ENCODE measurements around the gene CDKN2AIPNL. TPM values are rescaled to one million over a fixed set of nuclear protein-coding genes. Genes with fewer than 3 reads are reported as not detected.

Gene CDKN2AIPNL
- total RNA-seq, 2 experiments from 2014 or later = 12.8 to 15.5 TPM

GRCh38 chr5:134451936-134452505, 40.3 kb upstream of the CDKN2AIPNL start:
- no peak for DNase-seq
- no peak overlapping the region for H3K27ac ChIP-seq (ENCODE audit: low read depth in 1 of 2, low read length in 2 of 2)
- ATAC-seq (ENCODE audit: poor library complexity) = no peak
- no peak overlapping the region for H3K4me3 Mint-ChIP-seq
- no peaks in the 10 kb centered on the region for H3K36me3 Mint-ChIP-seq (ENCODE audit: low read depth)
- H3K27me3 Mint-ChIP-seq = no peaks in the 10 kb centered on the region
- ChIA-PET POLR2A (no interaction called here), CTCF (no interaction called here)
- H3K27me3 ChIP-seq (ENCODE audit: control insufficient read depth in 1 of 2, insufficient read depth in 2 of 2, low read length in 2 of 2) = no peaks in the 10 kb centered on the region
- H3K36me3 ChIP-seq (ENCODE audit: insufficient read depth, low read length) = no peaks in the 10 kb centered on the region
- no peaks in the 10 kb centered on the region for H3K4me1 ChIP-seq (ENCODE audit: insufficient read depth, low read length)
- no peak overlapping the region for H3K4me3 ChIP-seq (ENCODE audit: low read length)
- H3K4me1 Mint-ChIP-seq (ENCODE audit: low read depth) = no peaks in the 10 kb centered on the region
- no peaks in the 10 kb centered on the region for H3K9me3 Mint-ChIP-seq
- TF ChIP-seq CTCF (IDR thresholded peaks at IDR 0.05) = no peak
- intact Hi-C loops (cut with DNase I, micrococcal nuclease) = no loop called here
- H3K27ac Mint-ChIP-seq = no peak overlapping the region
- H3K9me3 ChIP-seq (ENCODE audit: control insufficient read depth in 1 of 2, insufficient read depth in 1 of 2, low read length in 2 of 2) = no peaks in the 10 kb centered on the region

- TF ChIP-seq CTCF (IDR thresholded peaks at IDR 0.05) = no peak
- H3K36me3 ChIP-seq (ENCODE audit: insufficient read depth, low read length) = no peaks in the 10 kb centered on the region
- no peaks in the 10 kb centered on the region for H3K4me1 ChIP-seq (ENCODE audit: insufficient read depth, low read length)
- intact Hi-C loops (cut with DNase I, micrococcal nuclease) = no loop called here
- CTCF ChIA-PET = no interaction called here
- Mint-ChIP-seq H3K27me3 (no peaks in the 10 kb centered on the region), H3K4me1 (ENCODE audit: low read depth) (no peaks in the 10 kb centered on the region), H3K27ac (no peak overlapping the region), H3K36me3 (ENCODE audit: low read depth) (no peaks in the 10 kb centered on the region), H3K4me3 (no peak overlapping the region), H3K9me3 (no peaks in the 10 kb centered on the region)
- POLR2A ChIA-PET = no interaction called here
- H3K27me3 ChIP-seq (ENCODE audit: control insufficient read depth in 1 of 2, insufficient read depth in 2 of 2, low read length in 2 of 2) = no peaks in the 10 kb centered on the region
- no peak overlapping the region for H3K4me3 ChIP-seq (ENCODE audit: low read length)
- no peak for DNase-seq
- no peak for ATAC-seq (ENCODE audit: poor library complexity)
- no peak overlapping the region for H3K27ac ChIP-seq (ENCODE audit: low read depth in 1 of 2, low read length in 2 of 2)
- no peaks in the 10 kb centered on the region for H3K9me3 ChIP-seq (ENCODE audit: control insufficient read depth in 1 of 2, insufficient read depth in 1 of 2, low read length in 2 of 2)
These were observed 39.7 kb upstream of the CDKN2AIPNL start for GRCh38 chr5:134451225-134451935.

GRCh38 chr5:134450374-134450773, 38.7 kb upstream of the CDKN2AIPNL start:
- Histone ChIP-seq H3K4me3 (ENCODE audit: low read length) (no peak overlapping the region), H3K27ac (ENCODE audit: low read depth in 1 of 2, low read length in 2 of 2) (no peak overlapping the region), H3K27me3 (ENCODE audit: control insufficient read depth in 1 of 2, insufficient read depth in 2 of 2, low read length in 2 of 2) (no peaks in the 10 kb centered on the region), H3K36me3 (ENCODE audit: insufficient read depth, low read length) (no peaks in the 10 kb centered on the region), H3K4me1 (ENCODE audit: insufficient read depth, low read length) (no peaks in the 10 kb centered on the region), H3K9me3 (ENCODE audit: control insufficient read depth in 1 of 2, insufficient read depth in 1 of 2, low read length in 2 of 2) (no peaks in the 10 kb centered on the region)
- Mint-ChIP-seq H3K9me3 (no peaks in the 10 kb centered on the region), H3K4me1 (ENCODE audit: low read depth) (no peaks in the 10 kb centered on the region), H3K27me3 (no peaks in the 10 kb centered on the region), H3K4me3 (no peak overlapping the region), H3K36me3 (ENCODE audit: low read depth) (no peaks in the 10 kb centered on the region), H3K27ac (no peak overlapping the region)
- TF ChIP-seq CTCF (IDR thresholded peaks at IDR 0.05) = no peak
- no peak for DNase-seq
- intact Hi-C loops (cut with DNase I, micrococcal nuclease) = no loop called here
- ChIA-PET CTCF (no interaction called here), POLR2A (no interaction called here)
- ATAC-seq (ENCODE audit: poor library complexity) = no peak
